GM06990 (cell line): ENCODE measurements around the gene KIAA1755.

Source experiments
- DNase-seq: peaks from one replicate; pipeline ENCODE4 v3.0.0-alpha.2; 2011; ENCODE audit not compliant: insufficient read length; ENCODE audit errors: extremely low read depth
- H3K27me3 ChIP-seq: replicated peaks from 2 replicates; pipeline ENCODE4 v1.6.0; 2011; ENCODE audit warnings: low read length; ENCODE audit not compliant: control insufficient read depth, insufficient read depth
- H3K36me3 ChIP-seq: 2 replicates; pipeline ENCODE4 v1.5.1; 2011; ENCODE audit warnings: low read length; ENCODE audit not compliant: control insufficient read depth, insufficient read depth
- H3K4me3 ChIP-seq: replicated peaks from 2 replicates; pipeline ENCODE4 v1.5.1; 2011; ENCODE audit warnings: low read depth, mild to moderate bottlenecking, control low read depth, low read length
- CTCF ChIP-seq: IDR thresholded peaks from 2 replicates; pipeline ENCODE4 v1.5.1; 2011; ENCODE audit warnings: low read length, control low read depth, mild to moderate bottlenecking, inconsistent platforms; ENCODE audit not compliant: insufficient read depth, poor library complexity, severe bottlenecking

Gene KIAA1755

GRCh38 chr20:38214256-38215193 is 46.0 kb downstream of the KIAA1755 start:
- no peak for TF ChIP-seq CTCF
- H3K27me3 ChIP-seq = no peaks in the 10 kb centered on the region
- H3K4me3 ChIP-seq = no peak overlapping the region
- no peak for DNase-seq
- no peaks in the 10 kb centered on the region for H3K36me3 ChIP-seq

- no peak for TF ChIP-seq CTCF
- H3K4me3 ChIP-seq = no peak overlapping the region
- H3K36me3 ChIP-seq = no peaks in the 10 kb centered on the region
- no peaks in the 10 kb centered on the region; the same call in 1 of the 2 replicates for H3K27me3 ChIP-seq
- DNase-seq = no peak
Observed at GRCh38 chr20:38213607-38213940, 47.0 kb downstream of the KIAA1755 start.

- H3K27me3 ChIP-seq = no peaks in the 10 kb centered on the region; the same call in 1 of the 2 replicates
- DNase-seq = no peak
- no peak for TF ChIP-seq CTCF
- H3K4me3 ChIP-seq = no peak overlapping the region
- no peaks in the 10 kb centered on the region for H3K36me3 ChIP-seq
Observed at GRCh38 chr20:38212806-38213606, 47.5 kb downstream of the KIAA1755 start.

GRCh38 chr20:38211200-38212097 is 49.1 kb downstream of the KIAA1755 start:
- TF ChIP-seq CTCF = no peak
- no peak for DNase-seq
- no peak overlapping the region for H3K4me3 ChIP-seq
- no peaks in the 10 kb centered on the region; the same call in 1 of the 2 replicates for H3K27me3 ChIP-seq
- H3K36me3 ChIP-seq = no peaks in the 10 kb centered on the region

GRCh38 chr20:38210741-38211140 is 49.8 kb downstream of the KIAA1755 start:
- Histone ChIP-seq H3K4me3 (no peak overlapping the region), H3K36me3 (no peaks in the 10 kb centered on the region), H3K27me3 (no peaks in the 10 kb centered on the region; the same call in 1 of the 2 replicates)
- DNase-seq = no peak
- TF ChIP-seq CTCF = no peak
